Gastrocnemius medialis (tissue), 4 donors: ENCODE measurements around the gene PITX3.
A peak's percentile ranks its signal among the peaks of the same experiment; 100 is the strongest.

Source experiments
- CTCF ChIP-seq, 5 experiments: fragments of 450-650 bp in 3 of 5; fragments of 200-600 bp in 2 of 5; sonication (generic) in 2 of 5; IDR thresholded peaks in 4 of 5; conservative IDR thresholded peaks in 1 of 5; 1 replicate in 4 of 5; 2 replicates in 1 of 5; pipeline ENCODE4 v1.5.1; 2016 to 2019; ENCODE audit warnings: antibody characterized with exemption in 5 of 5, mild to moderate bottlenecking in 3 of 5, moderate library complexity in 3 of 5
- POLR2A ChIP-seq, 2 donors: fragments of 450-650 bp; IDR thresholded peaks; one replicate each; pipeline ENCODE4 v1.6.1; 2017; ENCODE audit warnings: antibody characterized with exemption in 2 of 2, mild to moderate bottlenecking in 2 of 2, moderate library complexity in 2 of 2

GRCh38 chr10:102280397-102281101 is 39.2 kb upstream of the PITX3 start:
- TF ChIP-seq CTCF (IDR thresholded peaks at IDR 0.05 in 4 of 5, conservative IDR thresholded peaks at IDR 0.05 in 1 of 5), result no peak
- peak; percentile 48 to 78 for TF ChIP-seq POLR2A (IDR thresholded peaks at IDR 0.05)
